Measurements from ENCODE around the gene CST1.
A peak's percentile ranks its signal among the peaks of the same experiment; 100 is the strongest.
"Not testable (repeated sequence)": the region's sequence is repeated elsewhere in the genome, so short reads cannot be mapped to it uniquely, and the experiment has no call there.

Gene CST1, protein sequence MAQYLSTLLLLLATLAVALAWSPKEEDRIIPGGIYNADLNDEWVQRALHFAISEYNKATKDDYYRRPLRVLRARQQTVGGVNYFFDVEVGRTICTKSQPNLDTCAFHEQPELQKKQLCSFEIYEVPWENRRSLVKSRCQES

DNA sequence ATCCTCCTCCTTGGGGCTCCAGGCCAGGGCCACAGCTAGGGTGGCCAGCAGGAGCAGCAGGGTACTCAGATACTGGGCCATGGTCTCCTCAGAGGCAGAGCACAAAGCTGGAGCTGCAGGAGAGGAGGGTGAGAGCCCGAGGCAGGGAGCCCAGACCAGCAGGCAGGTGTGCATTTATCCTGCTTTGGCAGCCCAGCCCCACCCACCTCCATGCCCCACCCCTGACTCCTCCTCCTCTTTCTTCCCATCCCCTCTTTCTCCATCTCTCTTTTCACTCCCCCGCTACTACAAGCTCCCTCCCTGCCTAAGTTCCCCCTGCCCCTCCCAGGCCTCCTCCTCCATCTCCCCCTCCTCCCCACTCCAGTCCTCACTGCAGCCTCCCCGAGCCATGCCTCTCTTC is at the start of gene CST1:
TSS of gene CST1 (minus strand) at position 150 of the 400 bp plus-strand sequence. CDS start at position 81, 69 bp downstream.
- FAIRE-seq; DNase-seq (ENCODE audit: insufficient read length, low spot score): not testable (repeated sequence)

DNA sequence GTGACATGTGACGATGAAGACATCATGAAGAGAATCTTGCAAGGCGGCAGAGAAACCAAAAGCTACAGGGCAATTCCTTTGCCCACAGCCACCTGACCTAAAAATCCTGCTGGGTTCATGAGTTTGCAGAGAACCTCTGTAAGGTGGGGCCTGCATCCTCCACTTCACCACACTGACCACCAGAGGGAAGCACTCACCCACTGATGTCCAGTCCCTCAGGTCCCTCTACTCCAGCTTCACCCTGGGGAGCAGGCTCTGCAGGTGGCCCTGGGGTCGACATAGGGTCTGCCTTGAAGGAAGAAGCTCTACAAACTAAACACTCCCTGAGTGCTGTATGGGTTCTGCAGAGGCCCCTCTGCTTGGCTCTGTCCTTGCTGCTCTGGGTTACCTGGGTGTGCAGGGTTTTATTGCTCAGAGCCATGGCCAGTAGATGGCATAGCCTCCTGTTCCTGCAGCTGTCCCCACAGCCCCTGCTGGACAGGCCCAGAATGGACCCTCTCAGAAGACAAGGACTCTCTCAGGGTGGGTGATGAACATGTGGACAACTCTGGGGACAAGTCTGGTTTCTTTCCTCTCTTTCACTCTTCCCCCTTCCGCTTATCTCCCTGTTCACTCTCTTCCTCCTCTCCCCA is 48.6 kb upstream of the CST1 start:
- DNase-seq (ENCODE audit: insufficient read length, low spot score); FAIRE-seq: not testable (repeated sequence)

DNA sequence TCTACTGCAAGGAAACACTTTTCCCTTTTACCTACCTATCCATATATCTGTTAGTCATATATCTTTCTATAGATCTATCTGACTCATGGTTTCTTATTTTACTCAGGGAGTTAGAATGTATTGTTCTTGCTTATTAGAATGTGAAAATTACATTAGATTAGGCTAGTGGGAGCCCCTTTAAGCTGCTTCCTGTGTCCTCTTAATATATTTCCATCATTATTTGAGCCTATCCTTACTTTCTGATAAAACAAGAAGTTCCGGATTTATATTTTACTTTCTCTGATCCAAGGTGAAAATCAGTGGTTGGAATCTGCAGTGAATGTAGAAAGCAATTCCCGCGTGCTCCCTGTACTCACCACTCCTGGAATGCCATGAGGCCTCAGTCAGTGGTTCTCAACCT is 44.8 kb upstream of the CST1 start:
- DNase-seq (ENCODE audit: insufficient read length, low spot score) (no peak), FAIRE-seq (no peak)
- no peak for TF ChIP-seq POLR2A (IDR thresholded peaks at IDR 0.05; ENCODE audit: low read depth, low read length)

DNA sequence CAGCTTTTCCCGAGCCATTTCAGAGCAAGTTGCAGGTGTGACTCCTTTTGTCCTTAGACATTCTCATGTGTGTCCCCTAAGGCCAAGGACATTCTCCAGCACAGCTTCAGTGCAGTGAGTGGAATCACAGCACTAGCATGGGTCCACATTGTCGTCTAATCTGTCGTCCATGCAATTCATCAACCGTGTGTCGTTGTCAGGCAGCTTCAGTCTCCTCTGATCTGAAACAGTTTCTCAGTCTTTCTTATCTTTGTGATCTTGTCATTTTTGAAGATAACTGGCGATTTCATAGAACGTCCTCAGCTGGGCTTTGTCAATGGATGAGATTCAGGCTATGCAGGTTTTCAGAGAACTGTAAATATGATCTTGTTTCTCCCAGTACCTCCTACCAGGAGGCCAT is 44.1 kb upstream of the CST1 start:
- TF ChIP-seq POLR2A (IDR thresholded peaks at IDR 0.05; ENCODE audit: low read depth, low read length) = no peak
- no peak for DNase-seq (ENCODE audit: insufficient read length, low spot score)

DNA sequence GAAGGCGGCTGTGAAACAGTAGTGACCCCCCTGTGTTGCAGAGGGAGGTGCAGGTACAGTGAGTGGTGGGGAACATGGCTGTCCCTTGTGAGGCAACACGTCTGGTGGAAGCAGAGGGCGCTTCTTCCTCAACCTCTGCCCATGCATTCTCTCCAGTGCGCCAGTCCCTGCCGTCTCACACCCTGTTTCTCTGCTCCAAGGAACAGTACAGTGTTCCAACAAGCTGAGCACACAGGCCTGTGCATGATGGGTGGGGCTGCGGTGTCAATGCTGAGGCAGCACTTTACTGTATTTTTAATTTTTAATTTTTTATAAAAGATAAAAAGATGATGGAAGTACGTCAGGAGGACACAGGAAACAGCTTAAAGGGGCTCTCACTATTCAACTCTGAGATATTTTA is 43.3 kb upstream of the CST1 start:
- no peak for FAIRE-seq
- DNase-seq (ENCODE audit: insufficient read length, low spot score) = no peak
- no peak for TF ChIP-seq POLR2A (IDR thresholded peaks at IDR 0.05; ENCODE audit: low read depth, low read length)

More for the DNA sequence above, 44.1 kb upstream of the CST1 start:
- FAIRE-seq = no peak

DNA sequence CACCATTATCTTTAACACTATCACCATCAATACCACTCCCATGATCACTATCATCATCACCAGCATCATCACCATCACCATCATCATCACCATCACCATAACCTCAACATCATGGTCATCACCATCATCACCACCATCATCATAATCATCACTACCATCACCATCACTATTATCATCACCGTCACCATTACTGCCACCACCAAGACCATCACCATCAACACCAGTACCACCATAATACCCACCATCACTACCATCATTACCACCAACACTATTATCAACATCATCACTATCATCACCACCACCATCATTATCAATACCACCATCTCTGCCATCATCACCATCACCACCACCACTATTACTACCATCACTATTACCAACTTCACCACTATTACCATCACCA is 32.7 kb upstream of the CST1 start:
- DNase-seq (ENCODE audit: insufficient read length, low spot score) = no peak
- FAIRE-seq = no peak
- TF ChIP-seq POLR2A (IDR thresholded peaks at IDR 0.05; ENCODE audit: low read depth, low read length) = no peak

DNA sequence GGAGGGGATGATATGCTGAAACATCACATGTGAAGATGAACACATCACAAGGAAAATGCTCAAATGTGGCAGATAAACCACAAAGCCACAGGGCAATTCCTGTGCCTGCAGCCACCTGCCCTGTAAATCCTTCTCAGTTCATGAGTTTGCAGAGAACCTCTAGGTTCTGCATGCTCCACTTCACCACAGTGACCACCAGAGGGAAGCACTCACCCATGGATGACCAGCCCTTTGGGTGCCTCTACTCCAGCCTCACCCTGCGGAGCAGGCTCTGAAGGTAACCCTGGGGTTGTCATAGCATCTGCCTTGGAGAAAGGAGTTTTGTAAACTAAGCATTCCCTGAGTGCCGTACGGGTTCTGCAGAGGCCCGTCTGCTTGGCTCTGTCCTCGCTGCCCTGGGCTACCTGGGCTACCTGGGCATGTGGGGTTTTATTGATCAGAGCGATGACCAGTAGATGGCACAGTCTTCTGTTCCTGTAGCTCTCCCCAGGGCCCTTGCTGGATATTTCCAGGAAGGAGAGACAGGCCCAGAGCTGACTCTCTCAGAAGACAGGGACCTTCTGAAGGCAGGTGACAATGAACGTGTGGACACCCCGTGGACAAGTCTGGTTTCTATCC is 31.7 kb upstream of the CST1 start:
- peak; percentile 15 for DNase-seq (ENCODE audit: insufficient read length, low spot score)
- no peak for FAIRE-seq
- no peak for TF ChIP-seq POLR2A (IDR thresholded peaks at IDR 0.05; ENCODE audit: low read depth, low read length)

DNA sequence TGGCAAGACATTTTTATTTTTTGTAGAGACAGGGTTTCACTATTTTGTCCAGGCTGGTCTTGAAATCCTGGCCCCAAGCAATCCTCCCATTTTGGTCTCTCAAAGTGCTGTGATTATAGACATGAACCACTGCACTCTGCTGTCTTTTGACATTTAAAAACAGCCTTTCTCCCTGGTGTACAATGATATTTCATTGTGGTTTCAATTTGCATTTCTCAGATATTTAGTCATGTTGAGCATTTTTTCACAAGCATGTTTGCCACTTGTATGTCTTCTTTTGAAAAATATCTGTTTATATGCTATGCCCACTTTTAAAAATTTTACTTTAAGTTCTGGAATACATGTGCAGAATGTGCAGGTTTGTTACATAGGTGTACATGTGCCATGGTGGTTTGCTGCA is 27.9 kb upstream of the CST1 start:
- not testable (repeated sequence) for FAIRE-seq; DNase-seq (ENCODE audit: insufficient read length, low spot score)

DNA sequence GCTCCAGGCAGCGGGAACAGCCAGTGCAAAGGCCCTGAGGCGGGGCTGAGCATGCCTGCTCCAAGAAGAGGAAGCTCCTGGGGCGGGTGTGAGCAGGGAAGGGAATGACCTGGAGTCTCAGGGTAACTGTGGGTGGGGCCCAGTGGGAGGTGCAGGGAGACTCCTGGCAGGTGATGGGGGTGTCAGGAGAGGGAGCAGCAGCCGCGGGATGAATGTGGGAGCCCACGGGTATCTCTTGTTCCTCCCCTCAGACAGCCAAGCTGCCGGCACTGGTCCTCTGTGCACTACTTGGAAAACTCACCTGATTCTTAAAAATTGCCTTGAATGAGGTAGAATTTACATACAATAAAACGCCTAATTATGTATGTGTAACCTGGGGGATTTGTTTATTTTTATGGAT is 26.6 kb upstream of the CST1 start:
- DNase-seq (ENCODE audit: insufficient read length, low spot score); FAIRE-seq: not testable (repeated sequence)

DNA sequence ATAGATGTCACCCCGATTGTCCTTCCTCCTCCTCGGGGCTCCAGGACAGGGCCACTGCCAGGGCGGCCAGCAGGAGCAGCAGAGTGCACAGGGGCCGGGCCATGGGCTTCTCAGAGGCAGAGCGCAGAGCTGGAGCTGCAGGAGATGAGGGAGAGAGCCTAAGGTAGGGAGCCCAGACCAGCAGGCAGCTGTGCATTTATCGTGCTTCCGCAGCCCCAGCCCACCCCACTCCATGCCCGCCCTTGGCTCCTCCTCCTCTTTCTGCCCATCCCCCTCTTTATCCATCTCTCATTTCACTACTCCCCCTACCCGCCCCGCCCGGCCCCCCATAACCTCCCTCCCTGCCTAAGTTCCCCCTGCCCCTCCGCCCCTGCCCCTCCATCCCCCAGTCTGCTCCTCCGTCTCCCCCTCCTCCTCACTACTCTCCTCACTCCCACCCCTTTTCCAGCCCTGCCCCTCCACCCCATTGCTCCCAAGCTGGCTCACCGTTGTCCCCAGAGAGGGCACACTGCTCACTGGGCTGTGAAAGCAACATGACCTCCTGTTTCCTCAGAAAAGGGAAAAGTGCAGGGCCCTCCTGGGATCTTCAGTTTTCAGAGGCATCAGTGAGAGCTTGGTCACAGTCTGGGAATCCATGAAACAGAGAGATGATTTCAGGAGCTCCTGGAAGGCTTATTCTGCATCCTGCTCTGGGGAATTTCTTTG is 25.5 kb upstream of the CST1 start:
- FAIRE-seq (no peak), DNase-seq (ENCODE audit: insufficient read length, low spot score) (no peak)
- TF ChIP-seq POLR2A (IDR thresholded peaks at IDR 0.05; ENCODE audit: low read depth, low read length) = no peak

DNA sequence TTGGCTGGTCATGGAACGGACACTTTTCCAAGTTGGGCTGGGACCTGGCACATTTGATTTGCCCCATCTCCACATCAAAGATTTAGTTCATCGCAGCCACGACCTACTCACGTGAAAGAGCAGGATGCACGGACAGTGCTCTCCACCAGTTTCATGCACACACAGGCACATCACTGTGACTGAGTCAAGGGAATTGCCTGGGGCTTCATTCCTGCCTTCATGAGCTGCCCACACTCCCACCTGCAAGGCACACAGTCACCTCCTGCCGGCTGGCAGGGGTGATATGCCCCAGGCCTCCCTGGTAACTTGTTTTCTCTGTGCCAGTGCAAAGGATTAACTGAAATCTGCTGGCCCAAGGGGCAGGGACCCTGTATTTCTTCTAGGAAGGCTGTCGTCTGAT is 23.3 kb upstream of the CST1 start:
- FAIRE-seq = no peak
- DNase-seq (ENCODE audit: insufficient read length, low spot score) = no peak
- no peak for TF ChIP-seq POLR2A (IDR thresholded peaks at IDR 0.05; ENCODE audit: low read depth, low read length)

DNA sequence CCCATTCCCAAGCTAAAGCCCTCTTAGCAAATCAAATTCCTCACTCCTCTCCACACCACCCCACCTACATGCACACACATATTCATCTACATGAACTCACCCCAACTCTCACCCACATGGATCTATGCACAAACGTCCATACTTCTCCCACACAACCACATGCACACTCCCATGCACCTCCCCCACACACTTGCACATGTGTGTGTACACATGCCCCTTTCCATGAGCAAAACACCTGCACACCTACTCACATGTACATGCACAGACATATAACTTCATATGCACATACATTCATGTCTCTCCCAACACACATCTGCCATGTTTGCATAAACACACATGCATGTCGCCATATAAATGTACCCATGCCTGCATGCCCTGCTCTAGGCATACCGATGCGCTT is 22.8 kb upstream of the CST1 start:
- DNase-seq (ENCODE audit: insufficient read length, low spot score) (no peak), FAIRE-seq (no peak)
- no peak for TF ChIP-seq POLR2A (IDR thresholded peaks at IDR 0.05; ENCODE audit: low read depth, low read length)

DNA sequence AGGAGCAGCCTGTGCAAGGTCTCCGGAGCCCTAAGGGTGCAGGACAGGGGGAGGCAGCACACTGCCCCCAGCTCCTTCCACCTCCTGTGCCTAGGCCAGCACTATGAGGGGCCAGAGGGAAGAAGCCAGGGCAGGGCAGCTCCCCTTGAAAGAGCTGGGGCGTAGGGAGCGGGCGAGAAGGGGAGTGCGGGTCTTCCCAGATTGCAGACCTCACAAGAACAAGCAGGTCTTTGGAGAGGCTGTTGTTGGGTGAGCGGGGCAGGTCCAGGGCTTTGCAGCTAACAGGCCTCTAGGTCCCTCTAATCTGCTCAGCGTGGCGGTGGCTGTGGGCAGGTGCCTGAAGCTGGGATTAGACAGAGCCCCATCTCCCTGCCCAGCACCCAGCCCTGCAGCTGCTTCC is 22.4 kb upstream of the CST1 start:
- no peak for TF ChIP-seq POLR2A (IDR thresholded peaks at IDR 0.05; ENCODE audit: low read depth, low read length)
- DNase-seq (ENCODE audit: insufficient read length, low spot score) = no peak

DNA sequence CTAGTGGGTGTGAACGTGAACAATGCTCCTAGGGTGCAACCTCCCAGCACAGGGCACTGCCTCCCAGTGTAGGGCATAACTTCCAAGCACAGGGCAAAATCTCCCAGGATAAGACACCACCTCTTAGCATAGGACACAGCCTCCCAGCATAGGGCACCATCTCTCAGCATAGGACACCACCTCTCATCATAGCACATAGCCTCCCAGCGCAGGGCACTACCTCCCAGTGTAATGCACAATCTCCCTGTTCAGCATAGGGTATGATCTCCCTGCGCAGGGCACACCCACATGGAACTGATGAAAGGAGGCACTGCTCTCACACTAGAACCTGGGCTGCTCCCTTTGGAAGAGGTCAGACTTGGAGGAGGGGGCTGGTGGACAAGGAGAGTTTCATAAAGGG is 21.3 kb upstream of the CST1 start:
- no peak for TF ChIP-seq POLR2A (IDR thresholded peaks at IDR 0.05; ENCODE audit: low read depth, low read length)
- DNase-seq (ENCODE audit: insufficient read length, low spot score) (no peak), FAIRE-seq (no peak)

More for the DNA sequence above, 22.4 kb upstream of the CST1 start:
- FAIRE-seq = no peak

DNA sequence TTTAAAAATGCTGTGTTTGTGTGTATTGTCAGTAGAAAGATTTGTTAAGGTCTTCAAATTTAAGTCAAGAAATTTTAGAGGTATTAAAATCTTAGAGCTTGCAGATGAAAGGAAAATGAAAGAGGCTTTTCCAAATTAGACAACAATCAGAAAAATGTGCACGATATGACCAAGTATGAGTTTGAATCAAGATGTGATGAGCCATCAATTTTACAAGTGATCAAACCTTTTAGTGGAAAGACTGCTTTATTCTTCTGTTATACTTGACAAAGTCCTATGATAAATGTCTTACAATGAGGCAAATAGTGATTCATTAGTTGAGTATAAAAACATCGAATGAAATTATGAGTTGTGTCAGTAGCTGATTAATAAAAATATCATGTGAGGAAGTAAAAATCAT is 19.6 kb upstream of the CST1 start:
- DNase-seq (ENCODE audit: insufficient read length, low spot score) (no peak), FAIRE-seq (no peak)
- no peak for TF ChIP-seq POLR2A (IDR thresholded peaks at IDR 0.05; ENCODE audit: low read depth, low read length)

DNA sequence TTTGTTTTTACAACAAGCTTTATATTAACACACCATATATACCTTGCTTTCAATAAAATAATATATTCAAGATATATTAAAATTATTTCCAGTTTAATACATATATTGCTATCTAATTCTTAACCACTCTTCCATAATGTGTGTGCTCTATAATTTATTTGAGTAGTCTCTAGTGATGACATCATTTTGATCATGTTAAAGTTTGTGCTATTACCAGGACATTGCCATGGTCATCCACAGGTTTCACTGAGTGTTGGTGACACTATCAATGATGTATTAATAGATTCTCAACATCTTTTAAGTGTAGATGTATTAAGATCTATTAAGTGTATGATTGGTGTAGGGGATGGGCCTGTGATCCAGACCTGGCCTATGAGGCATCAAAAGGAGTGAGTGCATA is 17.8 kb upstream of the CST1 start:
- not testable (repeated sequence) for FAIRE-seq; DNase-seq (ENCODE audit: insufficient read length, low spot score)
